NCI-H524 treated with DMSO at 0.1 percent for 48 hours (cell line): ENCODE measurements around the gene CENPB.

Experiments
- DNase-seq: peaks from one replicate; lab custom pipeline; 2025; lab: John Stamatoyannopoulos, UW

Gene CENPB

GRCh38 chr20:3766422-3767109, 20.0 kb downstream of the CENPB start:
- no peak for DNase-seq

DNA sequence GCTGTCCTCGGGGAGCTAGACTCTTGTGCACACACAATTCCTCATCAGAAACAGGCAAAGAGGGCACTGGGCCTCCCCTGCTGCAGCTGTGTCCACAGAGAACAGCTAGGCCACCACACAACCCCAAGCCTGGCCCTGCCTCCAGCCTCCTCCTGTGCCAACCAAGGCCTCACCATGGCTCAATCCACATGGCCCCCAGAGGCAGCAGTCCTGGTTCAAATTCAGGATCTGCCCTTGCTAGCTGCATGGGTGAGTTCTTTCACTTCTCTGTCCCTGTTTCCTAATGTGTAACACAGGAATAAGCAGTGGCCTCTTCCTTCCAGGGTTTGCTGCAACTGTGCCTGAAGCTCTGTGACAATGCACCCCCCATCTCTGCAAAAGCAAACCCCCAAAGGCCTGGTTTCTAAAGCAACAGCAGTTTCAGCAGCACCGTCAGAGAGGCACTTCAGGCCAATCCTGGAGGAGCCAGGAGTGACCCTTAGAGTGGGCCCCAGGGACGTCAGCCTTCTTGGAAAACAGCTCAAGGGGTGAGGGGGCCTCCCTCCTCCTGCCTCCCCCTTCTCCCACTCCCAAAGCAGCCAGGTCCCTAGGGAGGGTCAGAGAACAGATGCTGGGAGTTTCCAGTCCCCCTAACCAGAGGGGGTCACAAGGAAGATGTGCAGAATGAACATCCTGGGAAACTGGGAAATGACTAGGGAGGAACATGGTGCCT, 21.2 kb downstream of the CENPB start:
- no peak for DNase-seq

- no peak for DNase-seq
Measured at GRCh38 chr20:3764659-3765058, 21.9 kb downstream of the CENPB start.

DNA sequence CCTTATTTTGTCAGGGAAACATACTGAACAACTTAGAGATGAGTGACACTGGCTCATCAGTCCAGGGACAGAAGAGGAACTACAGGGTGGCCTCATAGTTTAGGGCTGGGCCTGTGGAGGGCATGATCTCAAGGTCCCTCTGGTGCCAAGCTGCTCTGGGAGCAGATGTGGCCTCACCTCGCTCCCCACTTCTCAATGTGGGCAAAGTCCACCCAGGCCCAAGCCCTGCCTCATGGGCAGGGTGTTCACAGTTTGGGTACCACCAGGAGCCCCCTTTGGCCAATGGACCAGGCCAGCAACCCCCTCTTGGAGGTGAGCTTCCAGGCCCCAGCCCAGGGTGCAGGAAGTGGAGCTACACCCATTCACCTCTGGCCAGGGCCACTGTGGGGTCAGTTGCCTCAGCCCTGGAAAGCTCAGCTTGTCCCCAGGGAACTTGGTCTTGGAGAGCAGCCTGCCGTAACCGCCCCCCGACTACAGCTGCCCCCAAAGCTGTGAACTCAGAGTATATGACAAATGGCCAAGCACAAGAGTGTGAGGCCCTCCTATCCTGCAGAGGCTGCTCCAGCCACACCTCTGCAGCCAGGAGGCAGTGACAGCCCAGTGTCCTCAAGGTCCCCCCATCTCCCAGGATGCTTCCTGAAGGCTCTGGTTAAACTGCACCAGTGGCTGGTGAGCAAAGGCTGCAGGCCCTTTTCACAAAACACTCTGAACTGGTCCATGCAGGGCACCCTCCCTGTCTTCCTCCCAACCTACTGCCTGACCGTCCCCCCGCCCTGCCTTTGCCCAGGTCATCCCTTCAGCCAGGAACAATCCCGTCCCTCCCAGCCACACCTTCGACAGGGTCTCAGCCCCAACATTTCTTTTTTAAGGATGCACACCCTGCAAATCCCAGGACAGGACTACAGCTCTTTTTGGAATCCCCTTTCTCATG, 22.6 kb downstream of the CENPB start:
- DNase-seq, result no peak

- no peak for DNase-seq
Measured at GRCh38 chr20:3760655-3761348, 25.7 kb downstream of the CENPB start.

DNA sequence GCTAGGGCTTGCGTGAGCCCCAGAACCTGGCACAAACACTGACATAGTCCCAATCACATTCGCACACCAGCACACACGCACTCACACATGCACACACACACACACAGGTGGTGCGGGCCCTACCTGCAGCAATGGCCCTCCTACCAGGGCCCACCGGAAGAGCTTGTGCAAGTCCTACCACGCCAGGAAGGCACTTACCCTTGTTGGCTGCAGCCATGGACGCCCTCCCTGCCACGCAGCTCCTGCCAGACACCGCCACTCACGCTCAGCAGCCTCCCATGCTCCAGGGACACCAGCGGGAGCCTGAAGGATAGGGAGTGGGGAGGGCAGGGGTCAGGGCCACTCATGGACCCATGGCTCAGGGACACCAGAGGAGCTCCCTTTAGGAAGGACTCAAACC, 26.7 kb downstream of the CENPB start:
- no peak for DNase-seq

- no peak for DNase-seq
Measured at GRCh38 chr20:3759316-3759823, 27.2 kb downstream of the CENPB start.

DNA sequence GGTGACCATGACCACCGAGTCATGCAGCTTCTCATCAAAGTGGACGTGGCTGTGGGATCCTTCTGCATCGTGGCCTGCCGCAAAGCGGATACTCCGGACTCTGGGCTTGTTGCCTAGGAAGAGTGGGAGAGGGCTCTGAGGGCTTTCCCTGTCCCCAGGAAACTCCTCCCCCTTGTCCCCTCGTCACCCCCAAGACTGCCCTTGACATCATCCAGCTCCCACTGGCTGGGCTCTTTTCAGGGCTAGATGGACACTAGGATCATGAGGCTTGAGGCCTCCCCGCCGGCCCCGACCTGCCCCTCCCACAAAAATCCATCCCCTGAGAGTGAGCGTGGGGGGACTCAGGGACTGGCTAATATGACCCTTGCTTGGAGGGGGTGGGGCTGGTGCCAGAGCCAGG, 28.0 kb downstream of the CENPB start:
- no peak for DNase-seq

- no peak for DNase-seq
Measured at GRCh38 chr20:3757268-3757667, 29.3 kb downstream of the CENPB start.

DNA sequence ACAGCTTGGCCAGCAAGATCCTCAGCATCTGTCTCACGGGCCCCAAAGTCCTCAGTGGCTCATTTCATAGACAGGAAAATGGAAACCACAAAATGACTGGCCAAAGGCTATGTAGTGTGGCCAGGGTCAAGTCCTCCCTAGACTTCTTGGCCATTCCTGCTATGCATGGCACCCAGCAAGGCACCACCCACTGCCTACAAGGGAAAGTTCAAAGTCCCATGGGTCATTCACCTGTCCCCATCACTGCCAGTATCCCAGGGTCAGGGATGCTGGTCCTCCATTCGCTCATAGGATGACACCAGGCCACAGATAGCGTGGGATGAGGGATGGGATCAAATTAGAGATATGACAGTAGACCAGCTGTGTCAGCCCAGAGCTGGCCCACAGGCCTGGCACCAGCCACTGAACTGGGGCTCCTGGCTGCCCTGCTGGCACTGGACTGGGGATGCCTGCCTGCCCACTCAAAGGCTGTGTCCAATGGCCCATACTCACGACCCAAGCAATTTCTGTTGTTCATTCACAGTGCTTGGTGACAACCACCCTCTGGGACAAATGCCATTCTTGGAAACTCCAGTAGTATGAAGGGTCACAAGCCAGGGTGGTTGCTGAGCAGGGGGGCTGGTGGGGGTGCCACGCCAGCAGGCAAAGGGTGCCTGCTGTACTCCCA, 30.6 kb downstream of the CENPB start:
- no peak for DNase-seq

- no peak for DNase-seq
Measured at GRCh38 chr20:3755269-3755668, 31.3 kb downstream of the CENPB start.

DNA sequence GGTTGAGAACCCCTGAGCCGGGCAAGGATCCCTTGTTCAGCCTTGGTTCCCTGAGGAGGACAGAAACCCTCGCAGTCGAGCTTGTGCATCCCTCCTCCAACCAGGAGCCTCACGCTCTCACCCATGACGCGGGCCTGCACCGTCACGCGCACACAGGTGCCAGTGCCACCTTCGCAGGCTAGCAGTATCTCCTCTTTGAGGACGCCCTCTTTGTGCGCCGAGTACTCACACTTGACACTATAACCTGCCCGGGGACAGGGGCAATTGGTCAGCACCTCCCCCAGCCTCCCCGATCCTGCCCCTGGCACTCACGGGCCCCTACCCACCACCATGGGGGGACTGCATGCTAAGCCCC, 32.3 kb downstream of the CENPB start:
- no peak for DNase-seq

- DNase-seq, result no peak
Measured at GRCh38 chr20:3753501-3754275, 32.9 kb downstream of the CENPB start.

- DNase-seq, result no peak
Measured at GRCh38 chr20:3753098-3753497, 33.4 kb downstream of the CENPB start.

DNA sequence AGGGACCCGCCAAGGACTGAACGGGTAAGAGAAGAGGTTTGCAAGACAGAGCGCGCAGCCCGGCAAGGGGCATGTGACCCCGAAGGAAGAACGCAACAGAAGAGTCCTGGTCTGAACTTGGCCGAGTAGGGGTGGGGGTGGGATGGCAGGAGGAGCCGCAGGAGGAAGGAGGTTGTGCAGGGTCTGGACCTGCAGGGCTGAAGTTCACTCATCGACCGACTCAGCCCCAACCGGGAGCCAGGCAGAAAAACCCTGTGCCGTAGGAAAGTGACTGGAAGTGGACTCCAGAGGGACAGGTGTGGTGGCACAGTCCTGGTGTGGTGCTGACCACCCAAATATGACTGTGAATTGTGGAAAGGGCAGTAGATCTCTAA, 34.2 kb downstream of the CENPB start:
- no peak for DNase-seq

GRCh38 chr20:3751675-3752385, 34.7 kb downstream of the CENPB start:
- DNase-seq, result no peak

- no peak for DNase-seq
Measured at GRCh38 chr20:3751305-3751674, 35.2 kb downstream of the CENPB start.

DNA sequence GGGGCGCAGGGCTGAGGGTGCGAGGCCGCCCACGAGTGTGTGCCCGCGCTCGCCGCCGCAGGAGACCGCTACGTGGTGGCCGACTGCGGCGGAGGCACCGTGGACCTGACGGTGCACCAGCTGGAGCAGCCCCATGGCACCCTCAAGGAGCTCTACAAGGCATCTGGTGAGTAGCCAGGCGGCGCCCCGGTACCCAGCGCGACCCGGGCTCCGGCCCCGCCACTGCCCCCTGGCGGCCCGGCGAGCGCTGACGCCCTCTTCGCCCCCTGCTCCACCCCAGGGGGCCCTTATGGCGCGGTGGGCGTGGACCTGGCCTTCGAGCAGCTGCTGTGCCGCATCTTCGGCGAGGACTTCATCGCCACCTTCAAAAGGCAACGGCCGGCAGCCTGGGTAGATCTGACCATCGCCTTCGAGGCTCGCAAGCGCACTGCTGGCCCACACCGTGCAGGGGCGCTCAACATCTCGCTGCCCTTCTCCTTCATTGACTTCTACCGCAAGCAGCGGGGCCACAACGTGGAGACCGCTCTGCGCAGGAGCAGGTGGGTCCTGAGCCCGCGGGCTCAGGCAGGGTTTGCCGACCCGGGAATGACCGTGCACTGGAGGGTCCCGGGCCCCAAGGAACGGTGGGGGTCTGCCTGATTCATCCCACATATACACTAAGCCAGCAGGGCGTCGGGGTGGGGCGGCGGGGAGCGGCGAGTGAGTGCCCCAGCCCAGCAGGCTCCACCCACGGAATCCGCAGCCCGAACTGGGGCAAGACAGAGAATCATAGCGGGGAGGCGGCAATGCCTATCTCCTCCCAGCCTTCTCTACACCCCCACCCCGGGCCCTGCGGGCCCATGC, 36.6 kb downstream of the CENPB start:
- DNase-seq, result peak; percentile 61

DNA sequence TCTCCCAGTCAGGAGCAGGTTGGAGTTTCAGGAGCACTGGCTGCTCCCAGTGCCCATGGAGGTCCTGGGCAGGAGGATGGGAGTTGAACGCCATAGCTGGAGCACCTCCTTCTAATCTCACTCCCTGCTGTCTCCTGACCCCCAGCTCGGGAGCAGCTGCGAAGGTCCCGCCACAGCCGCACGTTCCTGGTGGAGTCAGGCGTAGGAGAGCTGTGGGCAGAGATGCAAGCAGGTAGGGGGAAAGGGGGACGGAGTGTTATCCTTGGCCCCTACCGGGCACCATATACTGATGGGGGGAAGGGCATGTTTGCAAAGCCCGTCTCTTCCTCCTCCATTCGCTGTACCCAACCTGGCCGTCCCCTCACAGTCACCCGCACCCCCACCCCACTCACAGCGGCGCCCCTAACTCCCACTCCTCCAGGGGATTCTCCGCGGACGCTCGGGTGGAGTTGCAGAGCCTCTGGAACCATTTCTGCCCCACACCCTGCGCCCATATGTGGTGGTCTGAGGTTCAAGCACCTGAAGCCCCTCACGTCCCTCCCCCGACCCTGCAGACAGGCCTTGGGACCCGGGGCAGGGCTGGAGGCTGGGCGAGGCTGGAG, 37.4 kb downstream of the CENPB start:
- DNase-seq, result no peak
